ENCODE measurements around the gene GLUD1. TPM values are rescaled to one million over a fixed set of nuclear protein-coding genes. Genes with fewer than 3 reads are reported as not detected.

Gene GLUD1
- total RNA-seq, 1 donor from 2014 or later, result 69.5 TPM

Other genes starting within 250 kb of the GLUD1 start
- gene MMRN2, start 137.2 kb downstream of the GLUD1 start, total RNA-seq, result 1.5 and 1.6 TPM in 2 replicates
- 14.6 and 17.5 TPM in 2 replicates for gene SNCG, start 136.2 kb downstream of the GLUD1 start, total RNA-seq
- gene ADIRF, start 126.4 kb downstream of the GLUD1 start, total RNA-seq, result not detected in 2 replicates
- gene FAM25A, start 74.5 kb downstream of the GLUD1 start, total RNA-seq, result not detected in 2 replicates
- 18.9 and 19.2 TPM in 2 replicates for gene SHLD2, start 363 bp upstream of the GLUD1 start, total RNA-seq
- 2.9 and 4.3 TPM in 2 replicates for gene NUTM2A, start 130.6 kb upstream of the GLUD1 start, total RNA-seq

All from progenitor cell of endocrine pancreas (in vitro differentiated cells).